DND-41 (cell line): Measurements from ENCODE around the gene CDH12.

Source experiments
- ATAC-seq: fragments of 200-7000 bp; cut with Tn5 transposase; 3 replicates; pipeline ENCODE4 v1.9.1; 2021; ENCODE audit warnings: low read depth; ENCODE audit not compliant: insufficient read depth
- DNase-seq: peaks from one replicate; pipeline ENCODE4 v3.0.0-alpha.2; 2020
- H2AFZ ChIP-seq: 2 replicates; pipeline ENCODE4 v1.6.0; 2012; ENCODE audit warnings: low read depth, low read length
- H3K27ac ChIP-seq: 2 replicates; pipeline ENCODE4 v1.5.1; 2012; ENCODE audit warnings: low read length, inconsistent platforms
- H3K27me3 ChIP-seq: fragments of 200-600 bp; sonication (generic); 2 replicates; pipeline ENCODE4 v1.6.0; 2012; ENCODE audit warnings: low read length, mild to moderate bottlenecking, inconsistent platforms; ENCODE audit not compliant: insufficient read depth, poor library complexity
- H3K36me3 ChIP-seq: 2 replicates; pipeline ENCODE4 v1.5.1; 2012; ENCODE audit warnings: low read length, inconsistent platforms; ENCODE audit not compliant: insufficient read depth
- H3K4me1 ChIP-seq: 2 replicates; pipeline ENCODE4 v1.5.1; 2012; ENCODE audit warnings: mild to moderate bottlenecking, low read length; ENCODE audit not compliant: insufficient read depth
- H3K4me2 ChIP-seq: 2 replicates; pipeline ENCODE4 v1.6.0; 2012; ENCODE audit warnings: mild to moderate bottlenecking, moderate library complexity, low read length, inconsistent platforms; ENCODE audit not compliant: insufficient read depth
- H3K4me3 ChIP-seq, 2 experiments: fragments of 200-600 bp in 1 of 2; shearing (Covaris generic) in 1 of 2; 2 replicates each; pipeline ENCODE4 v1.5.1; 2012 to 2016; ENCODE audit warnings: inconsistent platforms in 2 of 2, low read length in 2 of 2, mild to moderate bottlenecking in 2 of 2, low read depth in 1 of 2, moderate library complexity in 1 of 2
- H3K79me2 ChIP-seq: 2 replicates; pipeline ENCODE4 v1.6.0; 2012; ENCODE audit warnings: low read length, inconsistent platforms; ENCODE audit not compliant: insufficient read depth
- H3K9ac ChIP-seq: 2 replicates; pipeline ENCODE4 v1.6.0; 2012; ENCODE audit warnings: low read depth, mild to moderate bottlenecking, inconsistent platforms, low read length, moderate library complexity
- H3K9me3 ChIP-seq: 2 replicates; pipeline ENCODE4 v1.5.1; 2012; ENCODE audit warnings: low read length, moderate library complexity, mild to moderate bottlenecking, inconsistent platforms; ENCODE audit not compliant: insufficient read depth, severe bottlenecking
- H4K20me1 ChIP-seq: 2 replicates; pipeline ENCODE4 v1.6.0; 2012; ENCODE audit warnings: low read length; ENCODE audit not compliant: insufficient read depth
- EZH2 ChIP-seq: IDR thresholded peaks from 3 replicates; pipeline ENCODE4 v1.6.1; 2012; ENCODE audit warnings: borderline replicate concordance, low read depth, mild to moderate bottlenecking, moderate library complexity, low read length, inconsistent platforms; ENCODE audit not compliant: severe bottlenecking
- TF ChIP-seq, protein P1 (sequence below): IDR thresholded peaks from 2 replicates; pipeline ENCODE4 v1.5.1; 2012; ENCODE audit warnings: borderline replicate concordance, low read length, moderate library complexity, mild to moderate bottlenecking; ENCODE audit not compliant: poor library complexity, severe bottlenecking; ENCODE audit errors: extremely low read depth

CDH12 gene

DNA sequence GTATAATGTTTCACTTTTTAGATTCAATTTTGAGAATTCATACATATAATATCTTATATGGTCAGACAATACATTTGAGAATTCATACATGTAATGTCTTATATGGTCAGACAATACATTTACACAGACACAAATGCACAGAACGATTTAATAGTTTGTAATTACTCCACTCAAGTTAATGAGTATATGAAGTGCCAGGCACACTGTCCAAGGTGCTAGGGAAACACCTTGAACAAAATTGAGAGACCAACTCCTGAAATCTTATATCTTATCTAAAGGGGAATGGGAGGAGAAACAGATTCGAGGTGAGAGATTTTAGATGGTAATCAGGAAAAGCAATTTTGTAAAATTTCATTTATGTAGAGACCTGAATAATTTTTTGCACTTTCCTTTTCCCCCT lies 994.7 kb downstream of the CDH12 start:
- H4K20me1 ChIP-seq = no peaks in the 10 kb centered on the region
- no peak overlapping the region for H2AFZ ChIP-seq
- H3K4me2 ChIP-seq = no peak overlapping the region
- no peak for ATAC-seq
- H3K27ac ChIP-seq = no peak overlapping the region
- no peak overlapping the region for H3K4me3 ChIP-seq
- no peak overlapping the region for H3K9ac ChIP-seq
- no peaks in the 10 kb centered on the region for H3K4me1 ChIP-seq
- TF ChIP-seq, protein P1, sequence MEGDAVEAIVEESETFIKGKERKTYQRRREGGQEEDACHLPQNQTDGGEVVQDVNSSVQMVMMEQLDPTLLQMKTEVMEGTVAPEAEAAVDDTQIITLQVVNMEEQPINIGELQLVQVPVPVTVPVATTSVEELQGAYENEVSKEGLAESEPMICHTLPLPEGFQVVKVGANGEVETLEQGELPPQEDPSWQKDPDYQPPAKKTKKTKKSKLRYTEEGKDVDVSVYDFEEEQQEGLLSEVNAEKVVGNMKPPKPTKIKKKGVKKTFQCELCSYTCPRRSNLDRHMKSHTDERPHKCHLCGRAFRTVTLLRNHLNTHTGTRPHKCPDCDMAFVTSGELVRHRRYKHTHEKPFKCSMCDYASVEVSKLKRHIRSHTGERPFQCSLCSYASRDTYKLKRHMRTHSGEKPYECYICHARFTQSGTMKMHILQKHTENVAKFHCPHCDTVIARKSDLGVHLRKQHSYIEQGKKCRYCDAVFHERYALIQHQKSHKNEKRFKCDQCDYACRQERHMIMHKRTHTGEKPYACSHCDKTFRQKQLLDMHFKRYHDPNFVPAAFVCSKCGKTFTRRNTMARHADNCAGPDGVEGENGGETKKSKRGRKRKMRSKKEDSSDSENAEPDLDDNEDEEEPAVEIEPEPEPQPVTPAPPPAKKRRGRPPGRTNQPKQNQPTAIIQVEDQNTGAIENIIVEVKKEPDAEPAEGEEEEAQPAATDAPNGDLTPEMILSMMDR = no peak
- no peak for TF ChIP-seq EZH2
- H3K36me3 ChIP-seq = no peaks in the 10 kb centered on the region
- H3K27me3 ChIP-seq = no peaks in the 10 kb centered on the region
- no peaks in the 10 kb centered on the region for H3K9me3 ChIP-seq
- DNase-seq = no peak
- no peaks in the 10 kb centered on the region for H3K79me2 ChIP-seq

DNA sequence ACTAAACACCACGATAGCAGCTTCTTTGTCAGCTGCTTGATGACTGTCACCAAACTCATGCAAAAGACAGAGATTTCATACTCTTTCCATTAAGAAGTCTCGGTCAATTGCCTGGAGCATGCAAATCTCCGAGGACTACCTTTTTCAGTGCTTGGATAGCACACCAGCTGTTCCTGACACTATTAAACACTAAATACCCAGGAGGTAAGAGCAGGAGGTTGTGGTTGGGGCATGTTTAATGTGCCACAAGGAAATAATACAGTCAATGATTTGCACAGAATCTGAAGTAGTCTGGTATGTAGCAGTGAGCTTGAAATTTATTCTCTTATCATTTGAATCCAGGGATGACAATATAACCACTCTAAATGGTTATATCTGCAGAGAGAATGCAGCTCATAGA lies 996.2 kb downstream of the CDH12 start:
- Histone ChIP-seq H3K9me3 (no peaks in the 10 kb centered on the region), H3K4me2 (no peak overlapping the region), H4K20me1 (no peaks in the 10 kb centered on the region), H3K36me3 (no peaks in the 10 kb centered on the region), H3K4me3 (no peak overlapping the region), H2AFZ (no peak overlapping the region), H3K9ac (no peak overlapping the region), H3K79me2 (no peaks in the 10 kb centered on the region), H3K4me1 (no peaks in the 10 kb centered on the region), H3K27me3 (no peaks in the 10 kb centered on the region), H3K27ac (no peak overlapping the region)
- no peak for DNase-seq
- TF ChIP-seq, protein P1 = no peak
- TF ChIP-seq EZH2 = no peak
- ATAC-seq = no peak

DNA sequence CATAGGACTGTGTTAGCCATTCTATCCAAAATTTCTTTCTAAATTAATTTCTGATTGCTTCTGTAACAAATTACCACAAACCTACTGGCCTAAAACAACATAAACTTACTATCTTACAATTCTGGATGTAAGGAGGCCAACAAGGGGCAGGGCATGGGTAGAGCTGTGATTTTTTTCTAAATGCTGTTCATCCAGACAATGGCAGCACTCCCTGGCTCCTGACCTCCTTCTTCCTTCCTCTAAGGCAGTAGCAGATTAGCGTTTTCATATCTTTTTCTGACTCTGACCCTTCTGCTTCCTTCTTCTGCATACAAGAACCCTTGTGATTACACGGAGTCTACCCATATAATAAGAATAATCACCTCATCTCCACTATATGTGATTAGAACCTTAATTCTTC lies 1005.8 kb downstream of the CDH12 start:
- no peaks in the 10 kb centered on the region for H3K27me3 ChIP-seq
- TF ChIP-seq EZH2 = no peak
- TF ChIP-seq, protein P1 = no peak
- no peaks in the 10 kb centered on the region for H3K36me3 ChIP-seq
- DNase-seq (no peak), ATAC-seq (no peak)
- H3K9ac ChIP-seq = no peak overlapping the region
- no peaks in the 10 kb centered on the region for H3K9me3 ChIP-seq
- H3K4me1 ChIP-seq = no peaks in the 10 kb centered on the region
- H3K27ac ChIP-seq = no peak overlapping the region
- H3K4me2 ChIP-seq = no peak overlapping the region
- H2AFZ ChIP-seq = no peak overlapping the region
- no peaks in the 10 kb centered on the region for H4K20me1 ChIP-seq
- no peak overlapping the region for H3K4me3 ChIP-seq
- no peaks in the 10 kb centered on the region for H3K79me2 ChIP-seq

DNA sequence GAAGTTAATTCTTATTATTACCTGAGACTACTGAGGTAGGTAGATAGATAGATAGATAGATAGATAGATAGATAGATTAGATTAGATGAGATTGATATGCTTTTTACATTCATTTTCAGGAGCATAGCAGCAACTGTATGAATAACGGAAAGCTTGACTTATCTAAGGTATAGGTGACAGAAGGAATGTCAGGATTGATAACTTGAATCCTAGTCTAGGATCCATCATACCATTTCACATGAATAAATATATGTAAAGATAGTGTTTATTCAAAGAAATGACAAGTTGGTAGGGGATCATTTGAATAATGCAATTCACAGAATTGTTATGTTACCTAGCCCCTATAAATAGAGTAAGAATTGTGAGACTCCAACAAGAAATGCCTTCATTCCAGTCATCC lies 1008.2 kb downstream of the CDH12 start:
- no peak overlapping the region for H3K9ac ChIP-seq

More for the DNA sequence above, 1008.2 kb downstream of the CDH12 start:
- Histone ChIP-seq H3K4me1 (no peaks in the 10 kb centered on the region), H2AFZ (no peak overlapping the region), H3K27me3 (no peaks in the 10 kb centered on the region), H3K4me2 (no peak overlapping the region), H3K36me3 (no peaks in the 10 kb centered on the region), H3K9me3 (no peaks in the 10 kb centered on the region), H3K4me3 (no peak overlapping the region), H3K79me2 (no peaks in the 10 kb centered on the region), H3K27ac (no peak overlapping the region), H4K20me1 (no peaks in the 10 kb centered on the region)
- no peak for DNase-seq
- TF ChIP-seq, protein P1 = no peak
- no peak for TF ChIP-seq EZH2
- no peak for ATAC-seq
